Stimulated activated CD8-positive, alpha-beta memory T cell treated with anti-CD3 and anti-CD28 coated beads, Interleukin-4, amount 100 ng/mL, for 4 hours (primary cell): Measurements from ENCODE around the gene FHIT.
"Not testable (repeated sequence)": the region's sequence is repeated elsewhere in the genome, so short reads cannot be mapped to it uniquely, and the experiment has no call there.

Source experiments
- DNase-seq, 2 donors: peaks; one replicate each; pipeline ENCODE4 v3.0.0-alpha.2; 2020; ENCODE audit warnings: low read depth in 2 of 2, low spot score in 1 of 2

The FHIT gene

DNA sequence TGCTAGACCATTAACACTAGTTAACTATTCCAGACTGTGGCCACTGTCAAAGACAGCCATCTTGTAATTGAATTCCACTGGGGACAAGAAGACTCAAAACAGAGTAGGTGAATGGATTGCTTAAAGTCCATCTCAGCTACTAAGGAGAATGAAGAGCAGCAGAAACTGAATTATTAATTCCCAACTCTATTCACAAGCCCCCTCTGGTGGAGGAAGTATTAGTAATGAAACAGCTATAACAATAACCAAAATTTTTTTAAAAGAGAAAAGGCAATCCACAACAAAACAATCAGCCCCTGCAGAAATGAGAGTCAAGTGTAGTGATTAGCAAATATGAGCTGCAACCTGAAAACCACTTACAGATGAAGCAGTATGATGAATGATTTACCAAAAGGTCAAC, 302.8 kb downstream of the FHIT start:
- DNase-seq: no peak

GRCh38 chr3:60935709-60936108, 315.5 kb downstream of the FHIT start:
- DNase-seq: no peak

DNA sequence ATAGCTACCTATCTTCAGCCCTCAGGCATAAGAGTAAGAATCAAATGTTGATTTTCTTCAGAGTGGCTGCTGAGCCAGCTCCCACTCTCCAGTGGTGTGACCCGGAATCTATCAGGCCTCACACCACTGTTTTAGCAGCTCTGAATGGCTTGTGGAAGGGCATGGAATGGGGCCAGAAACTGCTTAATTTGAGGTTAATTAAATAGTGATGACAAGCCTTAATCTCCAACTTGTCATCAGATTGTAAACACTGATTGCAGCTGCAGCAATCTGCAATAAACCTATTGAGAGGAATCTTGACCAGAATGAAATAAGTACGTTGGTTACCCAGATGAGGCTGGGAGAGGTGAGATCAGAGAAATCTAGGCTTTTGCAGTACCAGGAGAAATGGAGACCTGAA, 317.4 kb downstream of the FHIT start:
- DNase-seq: no peak

GRCh38 chr3:60932643-60933042, 318.6 kb downstream of the FHIT start:
- DNase-seq: no peak

DNA sequence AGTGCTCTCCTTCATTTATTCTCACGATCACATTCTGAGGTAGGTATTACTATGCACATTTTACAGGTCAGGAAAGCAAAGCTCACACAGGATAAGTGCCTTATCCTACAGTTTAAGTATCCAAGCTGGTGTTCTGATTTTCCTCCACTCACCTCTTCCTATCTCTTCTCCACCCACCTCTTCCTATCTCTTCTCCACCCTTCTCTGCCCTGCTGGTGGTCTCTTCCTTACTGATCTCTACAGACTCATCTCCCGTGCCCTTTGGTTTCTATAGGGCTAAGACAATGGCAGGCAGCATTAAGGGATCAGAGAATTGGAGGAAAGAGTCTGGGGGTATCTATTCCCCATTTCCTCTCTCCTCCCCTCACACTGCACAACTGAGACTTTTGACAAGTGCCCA, 319.1 kb downstream of the FHIT start:
- DNase-seq: no peak

DNA sequence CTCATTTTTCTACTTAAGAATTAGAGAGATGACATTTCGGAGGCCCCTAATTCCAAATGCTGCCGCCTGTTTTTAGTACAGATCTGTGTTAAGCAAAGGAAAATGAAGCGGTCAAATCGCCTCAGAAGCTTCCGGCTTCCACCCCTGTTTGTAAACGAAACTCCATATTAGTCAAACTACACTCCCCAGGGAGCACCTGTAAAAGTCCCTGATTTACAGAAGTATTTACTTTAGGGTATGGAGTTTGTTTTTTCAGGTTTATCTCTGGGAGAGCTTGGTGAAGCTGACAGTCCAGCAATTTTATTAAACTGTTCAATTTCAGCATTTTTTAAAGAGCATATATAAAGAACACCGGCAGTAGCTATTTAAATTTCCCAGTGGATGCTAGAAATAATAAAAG, 319.8 kb downstream of the FHIT start:
- no peak for DNase-seq

DNA sequence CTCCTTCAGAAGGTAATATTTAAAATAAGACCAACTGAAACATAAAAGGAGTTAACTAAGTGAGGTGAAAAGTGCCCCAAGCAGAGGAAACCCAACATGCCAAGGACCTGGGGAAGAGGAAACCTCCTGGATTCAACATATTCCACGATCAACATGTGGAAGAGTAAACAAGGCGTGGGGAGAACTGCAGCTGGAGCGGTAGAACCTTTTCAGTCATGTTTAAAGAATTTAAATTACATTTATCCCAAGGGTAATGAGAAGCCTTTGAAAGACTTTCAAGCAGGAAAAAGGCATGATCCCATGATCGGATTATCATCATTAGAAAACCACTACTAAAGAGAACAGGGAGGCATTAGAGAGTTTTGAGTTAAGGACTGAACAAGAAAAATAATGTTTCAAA, 330.7 kb downstream of the FHIT start:
- no peak for DNase-seq

- DNase-seq: no peak
These were observed 332.0 kb downstream of the FHIT start for GRCh38 chr3:60919296-60919695.

GRCh38 chr3:60917141-60917540, 334.1 kb downstream of the FHIT start:
- DNase-seq: no peak

DNA sequence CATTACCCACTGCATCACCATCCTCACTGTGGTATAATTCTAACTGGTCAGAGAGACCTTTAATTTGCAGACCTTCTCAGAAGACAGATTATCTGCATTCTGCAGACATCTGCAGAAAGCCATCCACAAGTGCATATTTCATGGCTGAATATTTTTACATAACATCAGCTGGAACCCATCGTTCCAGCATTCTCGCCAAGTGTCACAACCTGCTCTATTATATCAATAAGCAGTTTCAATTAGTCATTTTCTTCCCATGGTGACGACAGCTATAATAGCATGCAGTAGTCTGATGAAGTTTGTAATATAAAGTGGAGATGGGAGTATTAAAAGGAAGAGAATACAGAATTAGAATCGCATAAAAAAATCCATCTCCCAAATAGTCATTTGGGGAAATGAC, 334.7 kb downstream of the FHIT start:
- no peak for DNase-seq

DNA sequence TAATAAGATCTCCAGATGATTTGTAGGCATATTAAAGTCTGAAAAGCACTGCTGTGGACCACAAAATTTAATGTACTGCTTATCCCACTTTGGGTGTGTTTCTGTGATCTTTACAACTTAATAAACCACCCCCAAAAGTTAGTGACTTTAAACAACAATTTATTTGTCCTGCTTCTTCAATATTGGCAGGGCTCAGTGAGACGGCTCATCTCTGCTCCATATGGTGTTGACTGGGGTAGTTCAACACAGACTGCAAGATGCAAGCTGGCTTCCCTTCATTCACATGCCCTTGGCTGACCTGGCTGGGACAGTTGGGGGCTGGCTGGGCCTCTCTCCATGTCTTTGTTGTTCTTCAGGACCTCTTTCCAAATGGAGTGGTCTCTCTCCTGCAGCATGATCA, 337.8 kb downstream of the FHIT start:
- no peak for DNase-seq

- no peak for DNase-seq
These were observed 338.4 kb downstream of the FHIT start for GRCh38 chr3:60912876-60913275.

DNA sequence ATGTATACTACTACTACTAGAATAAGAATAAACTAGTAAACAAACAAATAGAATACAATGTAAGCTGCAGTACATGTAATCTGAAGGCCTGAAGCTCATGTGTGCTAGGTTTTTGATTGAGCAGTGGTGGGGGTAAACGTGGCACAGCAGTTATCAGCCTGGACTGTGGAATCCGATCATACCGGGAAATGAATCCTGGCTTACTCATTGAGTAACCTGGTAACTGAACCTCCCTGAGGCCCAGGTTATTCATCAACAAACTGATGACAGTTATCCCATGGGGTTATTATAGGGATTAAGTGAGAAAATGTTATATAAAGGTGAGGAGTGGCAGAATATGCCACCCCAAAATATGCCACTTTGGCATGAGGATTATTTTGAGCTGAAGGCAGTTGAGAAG, 339.1 kb downstream of the FHIT start:
- no peak for DNase-seq

GRCh38 chr3:60909526-60909925, 341.7 kb downstream of the FHIT start:
- DNase-seq: no peak

- no peak for DNase-seq
These were observed 345.0 kb downstream of the FHIT start for GRCh38 chr3:60906283-60906682.

- DNase-seq: no peak
These were observed 352.9 kb downstream of the FHIT start for GRCh38 chr3:60898321-60898720.

GRCh38 chr3:60893946-60894345, 357.3 kb downstream of the FHIT start:
- no peak for DNase-seq

- no peak for DNase-seq
These were observed 361.0 kb downstream of the FHIT start for GRCh38 chr3:60890226-60890625.

DNA sequence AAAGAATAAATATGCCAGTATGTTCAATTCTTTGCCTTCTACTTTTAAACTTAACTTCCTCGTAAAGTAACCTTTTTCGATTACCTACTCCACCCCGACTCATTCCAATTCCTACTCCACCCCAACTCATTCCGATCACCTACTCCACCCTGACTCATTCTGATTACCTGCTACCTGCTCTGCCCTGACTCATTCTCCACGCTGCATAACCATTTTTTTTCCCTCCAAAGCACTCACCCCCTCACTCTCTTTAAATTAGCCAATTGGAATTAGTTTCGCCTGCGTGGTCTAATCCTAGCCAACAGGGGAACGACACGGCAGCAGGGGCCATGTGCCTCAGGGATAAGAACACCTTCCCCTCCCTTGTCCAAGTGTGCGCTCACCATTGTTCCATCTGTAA, 362.3 kb downstream of the FHIT start:
- DNase-seq: not testable (repeated sequence)

DNA sequence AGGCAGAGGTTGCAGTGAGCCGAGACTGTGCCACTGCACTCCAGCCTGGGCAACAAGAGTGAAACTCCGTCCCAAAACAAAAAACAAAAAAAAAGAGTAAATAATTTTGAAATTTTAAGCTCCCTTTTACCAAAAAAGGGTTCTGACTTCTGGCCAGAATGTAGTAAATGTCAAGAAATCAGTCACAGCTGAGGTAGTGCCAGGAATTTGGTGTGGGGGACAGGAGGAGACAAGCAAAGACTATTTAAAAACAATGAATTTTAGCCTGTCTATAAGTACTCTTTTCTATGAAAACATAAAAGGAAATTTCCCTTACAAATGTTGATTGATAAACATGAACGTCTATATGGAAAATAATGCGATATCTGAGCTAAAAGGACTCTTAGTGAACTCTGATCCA, 363.7 kb downstream of the FHIT start:
- DNase-seq: no peak

DNA sequence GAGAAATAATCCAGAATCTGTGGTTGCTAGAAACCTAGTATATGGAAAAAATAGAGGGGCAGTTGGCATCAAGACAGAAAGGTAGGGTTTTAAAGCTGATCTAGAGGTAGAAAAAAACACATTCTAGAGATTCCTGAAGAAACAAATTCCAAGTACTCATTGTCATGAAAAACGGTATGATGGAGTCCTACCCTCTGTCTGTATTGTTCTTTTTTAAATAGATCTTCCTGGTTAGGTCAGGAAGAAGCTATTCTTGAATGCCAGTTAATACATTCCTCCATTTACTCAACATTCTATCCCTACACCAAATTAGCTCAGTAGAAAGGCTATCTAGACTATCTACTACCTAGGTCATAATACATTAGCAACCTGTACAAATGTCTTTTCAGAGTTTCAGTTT, 364.7 kb downstream of the FHIT start:
- no peak for DNase-seq

- no peak for DNase-seq
These were observed 367.2 kb downstream of the FHIT start for GRCh38 chr3:60884005-60884404.

GRCh38 chr3:60877188-60877587, 374.1 kb downstream of the FHIT start:
- DNase-seq: no peak

DNA sequence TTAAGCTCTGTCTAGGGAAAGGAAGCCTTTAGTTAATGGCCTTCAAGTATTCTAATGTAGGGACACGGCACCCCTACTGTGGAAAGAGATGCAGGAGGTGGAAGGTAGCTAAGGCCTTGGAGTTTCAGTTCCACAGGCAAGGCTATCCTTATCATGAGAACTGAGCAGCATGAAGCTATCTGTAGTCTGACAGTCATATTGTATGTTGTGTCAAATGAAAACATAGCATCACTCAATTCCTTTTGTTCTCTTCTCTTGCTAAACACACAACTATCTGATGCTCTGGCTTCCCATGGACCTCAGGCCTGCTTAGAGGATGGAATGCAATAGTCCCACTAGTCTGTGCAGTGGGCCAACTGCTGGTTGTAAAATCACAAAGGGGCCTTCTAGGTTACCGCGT, 380.9 kb downstream of the FHIT start:
- no peak for DNase-seq
